Measurements from ENCODE around the gene PITHD1.
A peak's percentile ranks its signal among the peaks of the same experiment; 100 is the strongest.

PITHD1 gene

GRCh38 chr1:23756676-23757075, 21.5 kb upstream of the PITHD1 start:
- TF ChIP-seq, protein P1, sequence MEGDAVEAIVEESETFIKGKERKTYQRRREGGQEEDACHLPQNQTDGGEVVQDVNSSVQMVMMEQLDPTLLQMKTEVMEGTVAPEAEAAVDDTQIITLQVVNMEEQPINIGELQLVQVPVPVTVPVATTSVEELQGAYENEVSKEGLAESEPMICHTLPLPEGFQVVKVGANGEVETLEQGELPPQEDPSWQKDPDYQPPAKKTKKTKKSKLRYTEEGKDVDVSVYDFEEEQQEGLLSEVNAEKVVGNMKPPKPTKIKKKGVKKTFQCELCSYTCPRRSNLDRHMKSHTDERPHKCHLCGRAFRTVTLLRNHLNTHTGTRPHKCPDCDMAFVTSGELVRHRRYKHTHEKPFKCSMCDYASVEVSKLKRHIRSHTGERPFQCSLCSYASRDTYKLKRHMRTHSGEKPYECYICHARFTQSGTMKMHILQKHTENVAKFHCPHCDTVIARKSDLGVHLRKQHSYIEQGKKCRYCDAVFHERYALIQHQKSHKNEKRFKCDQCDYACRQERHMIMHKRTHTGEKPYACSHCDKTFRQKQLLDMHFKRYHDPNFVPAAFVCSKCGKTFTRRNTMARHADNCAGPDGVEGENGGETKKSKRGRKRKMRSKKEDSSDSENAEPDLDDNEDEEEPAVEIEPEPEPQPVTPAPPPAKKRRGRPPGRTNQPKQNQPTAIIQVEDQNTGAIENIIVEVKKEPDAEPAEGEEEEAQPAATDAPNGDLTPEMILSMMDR (conservative IDR thresholded peaks at IDR 0.05; ENCODE audit: low read depth, low read length), result no peak
- peak; percentile 88 for DNase-seq (ENCODE audit: low read depth)
- H3K4me3 ChIP-seq (ENCODE audit: low read depth, low read length), result no peak overlapping the region

GRCh38 chr1:23757812-23758211, 20.4 kb upstream of the PITHD1 start:
- DNase-seq (ENCODE audit: low read depth), result no peak
- TF ChIP-seq, protein P1 (conservative IDR thresholded peaks at IDR 0.05; ENCODE audit: low read depth, low read length), result no peak
- H3K4me3 ChIP-seq (ENCODE audit: low read depth, low read length), result no peak overlapping the region

DNA sequence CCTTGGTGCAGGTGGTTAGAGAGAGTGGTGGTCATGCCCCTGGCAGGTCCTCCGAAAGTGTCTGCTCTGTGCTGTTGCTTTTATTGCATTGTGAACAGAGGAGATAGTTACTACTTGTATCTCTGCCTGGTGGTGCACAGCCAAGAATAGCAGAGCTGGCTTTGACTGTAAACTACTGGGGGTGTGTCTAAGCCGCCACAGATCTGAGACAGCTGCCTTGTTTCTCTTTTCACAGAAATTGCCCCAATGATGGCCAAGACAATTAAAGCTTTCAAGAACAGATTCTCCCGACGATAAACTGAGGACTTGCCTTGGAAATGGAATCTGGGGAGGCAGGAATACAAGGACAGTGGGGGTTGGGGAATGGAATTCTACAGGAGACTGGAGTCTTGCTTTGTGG, 18.9 kb upstream of the PITHD1 start:
- H3K4me3 ChIP-seq (ENCODE audit: low read depth, low read length), result no peak overlapping the region
- TF ChIP-seq, protein P1 (conservative IDR thresholded peaks at IDR 0.05; ENCODE audit: low read depth, low read length), result no peak
- peak; percentile 63 for DNase-seq (ENCODE audit: low read depth)

GRCh38 chr1:23763041-23763577, 15.1 kb upstream of the PITHD1 start:
- H3K4me3 ChIP-seq (ENCODE audit: low read depth, low read length), result no peak overlapping the region
- DNase-seq (ENCODE audit: low read depth), result no peak
- TF ChIP-seq, protein P1 (conservative IDR thresholded peaks at IDR 0.05; ENCODE audit: low read depth, low read length), result no peak

DNA sequence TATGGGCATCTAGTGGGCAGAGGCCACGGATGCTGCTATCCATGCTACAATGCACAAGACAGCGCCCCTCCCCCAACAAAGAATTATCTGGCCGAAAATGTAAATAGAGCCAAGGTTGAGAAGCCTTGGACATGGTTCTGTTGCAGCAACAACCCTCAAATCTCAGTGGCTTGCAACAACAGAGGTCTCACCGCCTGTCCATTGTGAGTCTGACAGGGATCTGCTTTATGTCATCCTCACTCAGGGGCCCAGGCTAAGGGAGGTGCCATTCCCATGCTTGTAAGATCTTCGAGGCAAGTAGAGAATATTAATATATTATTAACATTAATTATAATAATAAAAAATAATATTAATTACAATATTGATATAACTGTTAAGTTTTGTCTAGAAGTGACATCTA, 9.5 kb upstream of the PITHD1 start:
- no peak for DNase-seq (ENCODE audit: low read depth)
- TF ChIP-seq, protein P1 (conservative IDR thresholded peaks at IDR 0.05; ENCODE audit: low read depth, low read length), result no peak

GRCh38 chr1:23772049-23772853, 6.0 kb upstream of the PITHD1 start:
- TF ChIP-seq, protein P1 (conservative IDR thresholded peaks at IDR 0.05; ENCODE audit: low read depth, low read length), result peak; percentile 97
- H3K4me3 ChIP-seq (ENCODE audit: low read depth, low read length), result no peak overlapping the region
- peak; percentile 92 for DNase-seq (ENCODE audit: low read depth)

More for the DNA sequence above, 9.5 kb upstream of the PITHD1 start:
- no peak overlapping the region for H3K4me3 ChIP-seq (ENCODE audit: low read depth, low read length)

DNA sequence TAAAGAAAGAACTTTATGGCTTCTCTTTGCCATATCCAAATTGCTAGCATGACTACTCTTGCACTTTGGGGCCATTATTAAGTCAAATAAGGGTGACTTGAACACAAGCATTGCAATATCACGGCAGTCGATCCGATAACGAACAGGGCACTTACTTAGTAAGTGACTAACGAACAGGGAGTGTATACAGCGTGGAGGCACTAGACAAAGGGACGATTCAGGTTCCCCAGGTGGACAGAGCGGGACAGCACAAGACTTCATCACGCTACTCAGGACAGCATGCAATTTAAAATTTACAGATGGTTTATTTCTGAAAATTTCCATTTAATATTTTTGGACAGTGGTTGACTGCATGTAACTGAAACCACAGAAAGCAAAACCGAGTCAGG, 5.4 kb upstream of the PITHD1 start:
- no peak overlapping the region for H3K4me3 ChIP-seq (ENCODE audit: low read depth, low read length)
- TF ChIP-seq, protein P1 (conservative IDR thresholded peaks at IDR 0.05; ENCODE audit: low read depth, low read length), result no peak
- DNase-seq (ENCODE audit: low read depth), result no peak

All from choroid plexus epithelial cell (primary cell).